Uterine smooth muscle cell (primary cell): ENCODE data around the gene PGM5. TPM values are rescaled to one million over a fixed set of nuclear protein-coding genes. Genes with fewer than 3 reads are reported as not detected.

Experiments
- total RNA-seq: library from RNA; depleted of rRNA; stranded (reverse); fragments of >200 nt; gene quantifications from 2 replicates; pipeline ENCODE4 v1.2.3, GENCODE V29; 2014

The PGM5 gene
- total RNA-seq, result 61.4 and 74.4 TPM in 2 replicates

GRCh38 chr9:68356380-68357118 lies at the start of gene PGM5:
TSS of gene PGM5 (plus strand) at chr9:68356611. CDS start at chr9:68357128, 517 bp downstream.

DNA sequence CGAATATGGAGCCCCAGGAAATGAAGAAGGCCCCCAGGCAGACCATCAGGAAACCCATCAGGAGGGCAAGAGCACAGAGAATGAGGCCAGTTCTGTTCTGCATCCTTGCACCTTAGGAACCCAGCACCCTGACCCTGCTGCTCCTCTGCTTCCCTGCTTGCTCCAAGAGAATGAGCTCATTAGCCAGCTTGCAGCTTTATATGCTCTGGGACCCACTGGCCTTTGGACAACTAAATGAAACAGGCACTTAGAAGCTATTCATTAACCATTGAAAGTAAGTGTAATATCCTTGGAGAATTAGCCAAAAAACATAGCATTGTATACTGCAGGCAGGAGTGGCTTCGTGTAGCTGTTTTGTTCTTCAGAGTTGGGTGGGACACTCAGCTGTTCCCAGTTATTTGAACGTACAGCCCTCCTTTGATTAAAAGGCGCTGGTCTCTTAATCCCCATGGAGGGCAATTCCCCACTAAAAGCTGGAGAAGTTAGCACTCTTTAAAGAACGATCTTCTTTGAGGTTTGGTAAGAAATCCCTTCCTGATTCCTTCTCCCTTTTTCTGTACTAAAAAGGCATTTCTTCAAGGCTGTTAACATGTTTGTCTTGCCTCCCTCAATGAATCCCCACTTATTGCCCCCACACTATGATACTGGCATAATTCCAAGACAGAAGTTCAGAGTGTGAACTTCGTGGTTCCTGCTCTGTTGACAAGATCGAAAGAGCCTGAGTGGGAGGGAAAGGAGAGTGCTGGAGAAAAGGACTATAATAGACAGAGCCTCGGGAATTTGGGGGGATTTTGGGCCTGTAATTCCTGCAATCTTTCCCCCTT lies 184.5 kb downstream of the PGM5 start, which contains the start of gene TMEM252:
TSS of gene TMEM252 (minus strand) at position 172 of the 824 bp plus-strand sequence. CDS start at position 103, 69 bp downstream.

Other genes with a start within 250 kb of the PGM5 start
- gene ZNG1C, start 114.6 kb upstream of the PGM5 start, total RNA-seq, result 26.2 and 34.0 TPM in 2 replicates
- not detected in 2 replicates for gene FOXD4L3, start 53.7 kb upstream of the PGM5 start, total RNA-seq
- gene TMEM252, start 184.3 kb downstream of the PGM5 start, total RNA-seq, result 0.12 TPM in 1 of 2 replicates, not detected in the other